Activated CD8-positive, alpha-beta T cell treated with anti-CD3 and anti-CD28 coated beads for 36 hours (primary cell): ENCODE data around the gene FKBP5. TPM values are rescaled to one million over a fixed set of nuclear protein-coding genes. Genes with fewer than 3 reads are reported as not detected.

Experiments
- ATAC-seq: fragments of 200-7000 bp; cut with Tn5 transposase; one replicate; pipeline ENCODE4 v1.10.0; 2021; ENCODE audit warnings: mild to moderate bottlenecking, moderate library complexity
- CTCF ChIA-PET: fragments of 350-600 bp; sonication (Branson Sonifier 250); formaldehyde crosslinking; loops from one replicate; lab custom pipeline; 2021; ENCODE audit warnings: antibody characterized with exemption; lab: Charles Lee
- POLR2A ChIA-PET: fragments of 350-600 bp; sonication (Branson Sonifier 250); formaldehyde crosslinking; loops from one replicate; lab custom pipeline; 2021; ENCODE audit warnings: antibody characterized with exemption; lab: Charles Lee
- DNase-seq: peaks from one replicate; pipeline ENCODE4 v3.0.0-alpha.2; 2020
- H3K27ac Mint-ChIP-seq: one replicate; pipeline ENCODE4 v1.8.0; 2021; ENCODE audit warnings: mild to moderate bottlenecking, mixed read lengths
- H3K27me3 Mint-ChIP-seq: one replicate; pipeline ENCODE4 v1.8.0; 2021; ENCODE audit warnings: mixed read lengths
- H3K36me3 Mint-ChIP-seq: one replicate; pipeline ENCODE4 v1.8.0; 2021; ENCODE audit warnings: low read depth, mixed read lengths
- H3K4me1 Mint-ChIP-seq: one replicate; pipeline ENCODE4 v1.8.0; 2021; ENCODE audit warnings: low read depth, mixed read lengths
- H3K4me3 Mint-ChIP-seq: one replicate; pipeline ENCODE4 v1.8.0; 2021; ENCODE audit warnings: mild to moderate bottlenecking, moderate library complexity, mixed read lengths
- H3K9me3 Mint-ChIP-seq: one replicate; pipeline ENCODE4 v1.8.0; 2021; ENCODE audit warnings: mixed read lengths
- intact Hi-C: fragments of 100-400 bp; cut with micrococcal nuclease; formaldehyde crosslinking; loops from one replicate; pipeline ENCODE4 v1.10.0; 2022
- total RNA-seq, 2 experiments: library from RNA; stranded (reverse); gene quantifications; one replicate each; pipeline ENCODE4 v1.2.3, GENCODE V29; 2021
- TF ChIP-seq, protein P1 (sequence below): fragments of 200-600 bp; IDR thresholded peaks from one replicate; pipeline ENCODE4 v1.8.0; 2022; ENCODE audit warnings: antibody characterized with exemption, mild to moderate bottlenecking

Gene FKBP5
- total RNA-seq, 2 experiments from 2014 or later: 90.6 to 93.4 TPM

DNA sequence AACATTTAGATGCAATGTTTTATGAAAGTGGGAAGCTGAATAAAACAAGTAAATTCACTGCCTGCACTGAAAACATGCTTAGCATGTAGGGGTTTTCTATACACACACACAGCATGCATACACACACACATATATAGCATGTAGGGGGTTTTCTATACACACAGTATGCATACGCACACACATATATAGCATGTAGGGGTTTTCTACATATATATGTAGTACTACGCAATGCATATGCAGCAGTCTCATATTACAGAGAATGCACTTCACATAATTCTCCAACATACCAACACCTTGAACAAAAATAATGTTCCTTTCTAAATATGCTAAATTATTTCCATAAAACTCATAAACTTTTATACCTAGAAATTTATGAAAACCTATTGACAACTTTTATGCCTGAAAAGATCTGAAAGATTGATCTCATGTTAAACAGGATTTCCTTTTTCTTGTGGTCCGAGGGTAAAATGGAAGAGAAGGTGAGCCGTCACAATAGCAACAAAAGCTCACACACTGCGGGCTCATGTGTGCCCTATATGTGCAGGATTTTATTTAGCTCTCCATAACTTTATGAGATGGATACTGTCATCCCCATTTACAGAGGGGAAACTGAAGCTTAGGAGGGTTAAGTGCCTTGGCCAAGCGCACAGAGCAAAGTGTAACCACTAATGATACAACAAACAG is 94.1 kb downstream of the FKBP5 start:
- Mint-ChIP-seq H3K9me3 (no peaks in the 10 kb centered on the region), H3K27ac (peak overlapping the region; percentile 85), H3K4me3 (no peak overlapping the region), H3K36me3 (peaks cover 55% of the 10 kb centered on the region), H3K4me1 (peaks cover 79% of the 10 kb centered on the region), H3K27me3 (no peaks in the 10 kb centered on the region)
- ATAC-seq: no peak
- TF ChIP-seq, protein P1, sequence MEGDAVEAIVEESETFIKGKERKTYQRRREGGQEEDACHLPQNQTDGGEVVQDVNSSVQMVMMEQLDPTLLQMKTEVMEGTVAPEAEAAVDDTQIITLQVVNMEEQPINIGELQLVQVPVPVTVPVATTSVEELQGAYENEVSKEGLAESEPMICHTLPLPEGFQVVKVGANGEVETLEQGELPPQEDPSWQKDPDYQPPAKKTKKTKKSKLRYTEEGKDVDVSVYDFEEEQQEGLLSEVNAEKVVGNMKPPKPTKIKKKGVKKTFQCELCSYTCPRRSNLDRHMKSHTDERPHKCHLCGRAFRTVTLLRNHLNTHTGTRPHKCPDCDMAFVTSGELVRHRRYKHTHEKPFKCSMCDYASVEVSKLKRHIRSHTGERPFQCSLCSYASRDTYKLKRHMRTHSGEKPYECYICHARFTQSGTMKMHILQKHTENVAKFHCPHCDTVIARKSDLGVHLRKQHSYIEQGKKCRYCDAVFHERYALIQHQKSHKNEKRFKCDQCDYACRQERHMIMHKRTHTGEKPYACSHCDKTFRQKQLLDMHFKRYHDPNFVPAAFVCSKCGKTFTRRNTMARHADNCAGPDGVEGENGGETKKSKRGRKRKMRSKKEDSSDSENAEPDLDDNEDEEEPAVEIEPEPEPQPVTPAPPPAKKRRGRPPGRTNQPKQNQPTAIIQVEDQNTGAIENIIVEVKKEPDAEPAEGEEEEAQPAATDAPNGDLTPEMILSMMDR: no peak
- ChIA-PET POLR2A (interaction anchor here (0.6 to 1.6 kb wide), 5 partner anchors 22 to 123 kb away, joined by 3 to 4 read pairs (median 3); no protein-coding TSS in a partner anchor), CTCF (interaction anchor here (0.6 to 17.4 kb wide), 9 partner anchors 9 to 266 kb away, joined by 3 to 236 read pairs (median 4); partner anchors contain the start of gene ARMC12)
- intact Hi-C loops: no loop called here
- DNase-seq: no peak

DNA sequence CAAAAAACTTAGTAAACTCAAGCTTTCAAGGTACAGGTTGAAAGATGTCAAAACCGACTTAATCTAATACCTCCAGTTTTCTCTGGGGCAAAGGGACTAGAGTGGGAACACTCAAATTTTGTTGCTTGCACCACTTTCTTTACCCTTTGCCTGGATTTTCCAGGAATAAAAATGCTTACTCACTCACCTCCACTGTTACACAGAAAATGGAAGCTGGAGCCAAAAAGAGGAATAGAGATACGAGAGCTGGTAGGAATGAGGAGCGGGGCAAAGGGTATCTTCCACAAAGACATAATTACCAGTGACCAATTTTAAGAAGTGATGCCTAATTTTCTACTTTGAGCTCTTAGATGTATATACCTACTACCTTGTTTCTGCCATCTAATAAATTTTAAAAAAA is 96.5 kb downstream of the FKBP5 start:
- ATAC-seq: no peak
- ChIA-PET CTCF (interaction anchor here (0.6 to 17.4 kb wide), 13 partner anchors 8 to 144 kb away, joined by 3 to 236 read pairs (median 7); partner anchors contain the start of gene ARMC12), POLR2A (interaction anchor here (1.2 to 3.0 kb wide), 5 partner anchors 9 to 141 kb away, joined by 3 to 13 read pairs (median 4); no protein-coding TSS in a partner anchor)
- no peak for DNase-seq
- Mint-ChIP-seq H3K4me3 (no peak overlapping the region), H3K36me3 (peaks cover 61% of the 10 kb centered on the region), H3K4me1 (peaks cover 77% of the 10 kb centered on the region), H3K27ac (peak overlapping the region; percentile 28), H3K27me3 (no peaks in the 10 kb centered on the region), H3K9me3 (no peaks in the 10 kb centered on the region)
- TF ChIP-seq, protein P1: no peak
- intact Hi-C loops: no loop called here

DNA sequence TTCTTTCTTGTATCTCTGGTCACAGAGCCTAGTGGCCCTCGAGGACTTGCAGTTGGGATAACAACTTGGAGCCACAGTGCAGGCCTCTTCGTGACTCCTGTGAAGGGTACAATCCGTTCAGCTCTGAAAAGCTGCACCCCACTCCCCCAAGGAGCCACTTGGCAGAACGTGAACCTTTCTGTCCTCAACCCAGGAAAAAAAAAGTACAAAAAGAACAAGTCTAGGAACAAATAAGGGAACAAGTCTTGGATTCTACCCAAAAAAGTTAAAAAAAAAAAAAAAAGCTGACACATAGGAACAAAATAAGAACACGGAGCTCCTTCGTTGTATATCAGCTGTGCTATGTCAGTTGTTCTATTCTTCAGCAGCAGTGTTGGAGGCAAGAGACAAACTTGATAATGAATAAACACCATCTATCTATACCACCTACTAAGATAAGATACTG is 98.1 kb downstream of the FKBP5 start:
- intact Hi-C loops: no loop called here
- CTCF ChIA-PET: interaction anchor here (1.0 to 17.4 kb wide), 13 partner anchors 9 to 146 kb away, joined by 3 to 236 read pairs (median 7); partner anchors contain the start of gene ARMC12
- POLR2A ChIA-PET: interaction anchor here (0.5 to 3.0 kb wide), 7 partner anchors 10 to 1493 kb away, joined by 3 to 13 read pairs (median 4); no protein-coding TSS in a partner anchor
- Mint-ChIP-seq H3K9me3 (no peaks in the 10 kb centered on the region), H3K4me3 (no peak overlapping the region), H3K36me3 (peaks cover 64% of the 10 kb centered on the region), H3K27ac (peak overlapping the region; percentile 49), H3K27me3 (no peaks in the 10 kb centered on the region), H3K4me1 (peaks cover 79% of the 10 kb centered on the region)
- TF ChIP-seq, protein P1: no peak
- ATAC-seq (no peak), DNase-seq (no peak)

DNA sequence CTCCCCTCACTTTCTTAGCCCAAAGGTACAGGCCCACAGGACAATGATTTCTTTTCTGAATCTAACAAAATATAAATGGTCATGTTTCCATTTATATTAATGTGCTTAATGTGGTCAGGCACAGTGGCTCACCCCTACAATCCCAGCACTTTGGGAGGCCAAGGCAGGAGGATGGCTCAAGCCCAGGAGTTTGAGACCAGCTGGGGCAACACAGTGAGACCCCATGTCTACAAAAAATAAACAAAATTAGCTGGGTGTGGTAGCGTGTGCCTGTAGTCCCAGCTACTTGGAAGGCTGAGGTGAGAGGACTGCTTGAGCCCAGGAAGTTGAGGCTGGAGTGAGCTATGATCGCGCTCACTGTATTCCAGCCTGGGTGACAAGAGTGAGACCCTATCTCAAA is 98.8 kb downstream of the FKBP5 start:
- Mint-ChIP-seq H3K27me3 (no peaks in the 10 kb centered on the region), H3K27ac (peak overlapping the region; percentile 49), H3K4me3 (no peak overlapping the region), H3K4me1 (peaks cover 75% of the 10 kb centered on the region), H3K9me3 (no peaks in the 10 kb centered on the region), H3K36me3 (peaks cover 64% of the 10 kb centered on the region)
- CTCF ChIA-PET: interaction anchor here (0.8 to 17.4 kb wide), 11 partner anchors 8 to 146 kb away, joined by 3 to 236 read pairs (median 6); partner anchors contain the start of gene ARMC12
- DNase-seq (no peak), ATAC-seq (no peak)
- intact Hi-C loops: loop anchor here (5.0 kb wide), 1 partner anchor 32 kb away; no protein-coding TSS in a partner anchor
- TF ChIP-seq, protein P1: no peak
- POLR2A ChIA-PET: interaction anchor here (1.3 to 3.0 kb wide), 4 partner anchors 11 to 128 kb away, joined by 3 to 13 read pairs (median 4); no protein-coding TSS in a partner anchor
